ENCODE measurements around the gene SLC13A3.
"Not testable (repeated sequence)": the region's sequence is repeated elsewhere in the genome, so short reads cannot be mapped to it uniquely, and the experiment has no call there.

SLC13A3 gene

DNA sequence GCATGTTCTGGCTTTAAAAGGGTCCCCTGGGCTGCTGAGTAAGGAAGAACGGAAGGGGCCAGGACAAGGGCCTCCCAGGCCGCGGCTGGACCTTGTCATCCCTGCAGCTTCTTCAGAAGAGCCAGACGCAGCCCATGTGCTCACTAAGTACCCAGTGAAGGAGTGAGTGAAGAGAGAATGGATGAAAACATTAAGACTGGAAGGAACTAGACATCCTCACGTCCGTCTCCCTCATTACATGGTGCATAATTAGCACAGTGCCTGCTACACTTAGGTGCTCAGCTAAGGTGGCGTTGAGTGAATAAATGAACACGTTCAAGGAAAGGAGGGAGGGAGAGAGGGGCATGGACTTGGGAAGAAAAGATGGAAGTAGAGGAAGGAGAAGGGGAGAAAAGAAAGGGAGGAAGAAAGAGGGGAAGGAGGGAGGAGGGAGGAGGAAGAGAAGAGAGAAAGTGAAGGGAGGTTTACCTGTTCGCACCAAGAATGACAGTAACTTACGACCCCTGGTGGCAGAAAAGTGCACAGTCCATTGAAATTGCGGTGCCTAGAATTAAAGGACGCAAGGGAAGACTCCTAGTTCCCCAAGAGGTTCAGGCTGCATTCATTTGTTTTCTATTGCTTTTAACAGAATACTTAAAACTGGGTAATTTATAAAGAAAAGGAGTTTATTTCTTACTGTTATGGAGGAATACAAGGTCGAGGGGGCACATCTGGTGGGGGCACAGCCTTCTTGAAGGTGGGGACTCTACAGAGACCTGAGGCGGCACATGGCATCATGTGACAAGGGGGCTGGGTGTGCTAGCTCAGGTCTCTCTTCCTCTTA lies 30.0 kb upstream of the SLC13A3 start:
- peak; percentile 75 for DNase-seq (ENCODE audit: low spot score)

DNA sequence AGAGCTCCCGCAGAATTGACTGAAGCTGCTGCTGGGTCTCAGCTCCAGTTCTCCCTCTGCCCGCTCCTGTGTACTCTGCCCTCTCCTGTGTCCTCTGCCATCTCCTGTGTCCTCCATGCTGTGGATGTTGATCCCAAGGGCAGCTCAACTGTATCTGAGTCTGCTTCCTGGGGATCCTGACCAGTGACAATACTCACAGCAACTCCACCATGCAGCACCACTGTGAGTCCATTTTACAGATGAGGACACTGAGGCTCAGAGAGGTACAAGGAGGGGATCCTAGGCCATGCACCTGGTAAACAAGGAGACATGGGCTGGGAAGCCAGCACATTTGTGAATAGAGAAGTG lies 29.4 kb upstream of the SLC13A3 start:
- no peak for DNase-seq (ENCODE audit: low spot score)

DNA sequence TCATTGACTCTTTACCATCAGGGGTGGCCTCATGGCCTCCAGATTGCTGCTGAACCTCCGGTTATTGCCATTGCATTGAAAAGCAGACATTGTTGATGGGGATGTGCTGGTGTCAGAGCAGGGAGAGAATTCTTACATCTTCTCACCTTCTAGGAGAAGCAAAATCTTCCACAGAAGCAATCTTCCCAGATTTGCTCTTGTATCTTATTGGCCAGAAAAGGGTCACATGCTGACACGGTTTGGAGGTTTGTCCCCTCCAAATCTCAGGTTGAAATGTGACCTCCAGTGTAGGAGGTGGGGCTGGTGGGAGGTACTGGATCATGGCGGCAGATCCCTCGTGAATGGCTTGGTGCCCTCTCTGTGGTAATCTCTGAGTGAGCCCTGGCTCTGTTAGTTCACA lies 27.3 kb upstream of the SLC13A3 start:
- DNase-seq (ENCODE audit: low spot score), result no peak

DNA sequence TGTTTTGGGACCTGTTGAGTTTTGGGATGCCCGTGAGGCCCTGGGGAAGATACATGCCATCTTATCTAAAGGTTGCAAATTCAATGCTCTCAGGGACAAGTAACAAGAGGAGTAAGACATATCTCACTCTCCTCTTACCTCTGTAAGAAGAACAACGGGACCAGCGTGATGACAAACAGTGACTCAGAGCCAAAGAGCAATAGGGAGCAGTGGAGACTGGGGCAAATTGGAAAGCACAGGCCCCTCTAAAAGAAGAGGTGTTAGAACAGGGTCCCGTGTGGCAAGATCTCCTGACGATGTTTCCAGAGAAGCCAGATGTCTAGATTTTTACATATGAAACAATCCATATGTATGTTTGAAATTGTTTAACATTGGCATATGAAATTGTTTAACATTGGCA lies 26.3 kb upstream of the SLC13A3 start:
- DNase-seq (ENCODE audit: low spot score), result no peak

DNA sequence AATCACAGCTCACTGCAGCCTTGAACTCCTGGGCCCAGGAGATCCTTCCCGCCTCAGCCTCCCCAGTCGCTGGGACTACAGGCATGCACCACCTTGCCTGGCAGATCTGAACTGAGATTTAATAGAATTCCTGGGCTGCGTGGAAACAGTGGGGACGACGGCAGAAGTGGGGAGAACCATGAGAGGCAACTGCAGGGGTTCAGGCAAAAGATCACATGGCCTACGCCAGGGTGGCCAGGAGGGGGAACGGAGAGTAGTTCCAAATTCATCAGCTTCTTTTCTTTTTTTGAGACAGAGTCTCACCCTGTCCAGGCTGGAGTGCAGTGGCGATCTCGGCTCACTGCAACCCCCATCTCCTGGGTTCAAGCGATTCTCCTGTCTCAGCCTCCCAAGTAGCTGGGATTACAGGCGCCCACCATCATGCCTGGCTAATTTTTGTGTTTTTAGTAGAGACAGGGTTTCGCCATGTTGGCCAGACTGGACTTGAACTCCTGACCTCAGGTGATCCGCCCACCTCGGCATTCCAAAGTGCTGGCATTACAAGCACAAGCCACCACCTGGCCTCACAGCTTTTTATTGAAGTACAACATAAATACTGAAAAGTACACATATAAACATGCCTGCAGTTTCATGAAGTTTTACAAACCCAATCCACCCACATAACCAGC lies 25.5 kb upstream of the SLC13A3 start:
- not testable (repeated sequence) for DNase-seq (ENCODE audit: low spot score)

DNA sequence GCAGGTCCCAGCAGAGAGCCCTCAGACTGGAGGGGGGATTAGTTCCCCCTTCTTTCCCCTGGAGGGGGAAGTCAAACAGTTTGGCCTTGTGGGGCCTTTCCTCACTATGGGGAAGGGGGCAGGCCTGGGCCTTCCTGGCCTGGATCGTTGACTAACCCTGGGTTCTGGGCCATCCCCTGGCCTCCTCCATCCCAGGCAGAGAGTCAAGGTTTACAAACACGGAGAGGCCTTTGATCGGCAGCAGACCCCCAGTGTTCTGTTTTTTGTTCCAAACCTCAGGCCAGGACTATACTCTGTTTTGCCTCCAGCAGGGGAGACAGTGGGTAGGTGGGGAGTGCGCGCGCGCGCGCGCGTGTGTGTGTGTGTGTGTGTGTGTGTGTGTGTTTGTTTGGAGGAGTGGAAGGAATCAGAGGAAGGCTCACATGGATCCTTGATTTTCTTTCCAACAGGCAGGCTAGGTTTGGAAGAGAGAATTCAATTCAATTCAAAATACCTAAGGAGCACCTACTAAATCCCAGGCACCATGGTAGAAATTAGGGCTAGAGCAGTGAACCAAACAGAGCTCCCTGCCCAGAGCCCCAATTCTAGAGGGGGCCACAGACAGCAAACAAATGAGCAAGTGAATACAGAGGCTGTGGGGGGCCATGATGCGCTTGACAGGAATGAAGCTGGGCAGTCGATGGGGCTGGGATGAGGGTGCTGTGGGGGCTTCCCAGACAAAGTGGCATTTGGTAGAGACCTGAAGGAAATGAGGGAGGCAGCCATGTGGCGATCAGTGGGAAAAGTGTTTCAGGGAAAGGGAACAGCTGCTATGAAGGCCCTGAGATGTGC lies 23.2 kb upstream of the SLC13A3 start:
- DNase-seq (ENCODE audit: low spot score), result no peak

DNA sequence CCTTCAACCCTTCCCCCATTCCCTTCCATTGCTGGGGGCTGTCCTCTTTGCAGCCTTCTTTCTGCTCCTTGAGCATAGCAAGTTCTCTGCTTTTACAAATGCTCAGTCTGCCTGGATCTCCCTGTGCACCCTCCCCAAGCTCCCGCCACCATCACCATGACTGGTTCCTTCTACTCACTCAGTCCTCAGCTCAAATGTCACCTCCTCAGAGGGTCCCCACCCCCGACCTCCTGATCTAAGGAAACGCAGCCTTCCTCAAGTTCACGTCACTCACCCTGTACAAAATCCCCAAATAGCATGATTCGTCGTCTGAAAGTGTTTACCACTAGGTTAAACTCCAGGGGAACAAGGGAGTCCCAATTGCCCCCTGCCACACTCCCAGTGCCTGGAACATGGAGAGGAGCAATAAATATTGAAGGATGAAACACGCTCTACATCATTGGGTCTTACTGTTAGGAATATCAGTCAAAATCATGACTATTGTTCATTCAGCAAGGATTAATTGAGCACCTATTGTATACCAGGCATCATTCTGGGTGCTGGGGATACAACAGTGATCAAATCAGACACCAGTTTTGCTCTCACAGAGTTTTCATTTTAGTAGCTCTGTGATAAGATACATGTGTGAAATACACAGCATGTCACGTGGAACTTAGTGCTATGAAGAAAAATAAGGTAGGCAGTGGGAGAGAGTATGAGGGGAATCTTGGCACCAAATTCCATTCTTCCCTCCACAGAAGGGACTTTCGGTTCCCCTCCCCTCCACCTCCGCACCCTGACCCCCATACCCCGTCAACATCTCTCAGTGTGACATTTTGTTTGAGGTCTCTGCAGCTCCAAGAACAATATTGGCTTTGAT lies 22.4 kb upstream of the SLC13A3 start:
- DNase-seq (ENCODE audit: low spot score), result no peak

DNA sequence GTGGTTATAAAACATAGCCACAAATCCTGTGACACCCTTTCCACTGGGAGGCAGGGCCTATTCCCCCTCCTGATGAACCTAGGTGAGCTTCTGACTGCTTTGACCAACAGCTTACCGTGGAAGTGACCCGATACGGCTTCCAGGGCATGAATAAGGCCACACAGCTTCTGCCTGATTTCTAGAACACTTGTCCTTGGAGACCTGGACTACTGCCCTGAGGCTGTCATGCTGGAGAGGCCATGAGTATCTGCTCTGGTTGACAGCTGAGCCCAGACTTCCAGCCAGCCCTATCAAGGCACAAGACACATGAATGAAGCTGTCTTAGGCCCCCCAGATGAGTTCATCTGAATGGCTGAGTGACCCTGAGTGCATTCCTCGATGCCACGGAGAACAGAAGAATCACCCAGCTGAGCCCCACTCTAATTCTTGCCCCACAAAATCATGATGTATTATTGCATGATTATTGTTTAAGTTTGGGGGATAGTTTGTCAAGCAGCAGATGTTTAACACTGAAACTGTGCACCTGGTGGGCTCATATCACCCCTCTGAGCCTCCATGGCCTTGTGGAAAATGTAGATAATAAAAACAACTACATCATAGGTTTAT lies 21.4 kb upstream of the SLC13A3 start:
- no peak for DNase-seq (ENCODE audit: low spot score)

DNA sequence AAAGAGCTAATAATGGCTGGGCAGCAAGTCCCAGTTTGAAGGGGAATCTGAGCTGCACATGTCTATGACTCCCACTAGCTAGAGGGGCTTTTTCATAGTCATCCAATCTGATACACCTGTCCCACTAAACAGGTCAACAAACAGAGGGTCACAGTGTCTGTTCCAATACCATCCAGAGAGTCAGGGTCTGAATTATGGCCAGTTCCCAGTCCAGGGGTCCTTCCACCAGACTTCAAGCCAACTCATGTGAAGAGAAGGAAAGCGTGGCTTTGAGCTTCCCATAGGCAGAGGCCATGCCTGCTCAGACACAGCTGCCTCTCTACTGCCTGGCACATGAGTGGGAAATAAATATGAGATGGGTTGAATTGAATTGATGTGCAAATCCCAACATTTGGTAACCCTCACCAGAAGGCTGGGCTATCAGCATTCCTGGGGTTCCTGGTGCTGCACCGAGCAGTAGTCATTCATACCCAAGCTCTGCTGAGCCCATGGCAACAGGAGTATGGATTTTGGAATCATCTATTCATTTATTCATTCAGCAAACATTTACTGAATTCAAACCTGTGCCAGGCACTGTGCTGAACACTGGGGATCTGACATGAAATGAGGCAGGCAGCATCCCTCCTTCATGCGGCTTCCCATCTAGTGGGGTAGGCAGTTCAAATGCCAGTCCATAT lies 20.7 kb upstream of the SLC13A3 start:
- DNase-seq (ENCODE audit: low spot score), result no peak

DNA sequence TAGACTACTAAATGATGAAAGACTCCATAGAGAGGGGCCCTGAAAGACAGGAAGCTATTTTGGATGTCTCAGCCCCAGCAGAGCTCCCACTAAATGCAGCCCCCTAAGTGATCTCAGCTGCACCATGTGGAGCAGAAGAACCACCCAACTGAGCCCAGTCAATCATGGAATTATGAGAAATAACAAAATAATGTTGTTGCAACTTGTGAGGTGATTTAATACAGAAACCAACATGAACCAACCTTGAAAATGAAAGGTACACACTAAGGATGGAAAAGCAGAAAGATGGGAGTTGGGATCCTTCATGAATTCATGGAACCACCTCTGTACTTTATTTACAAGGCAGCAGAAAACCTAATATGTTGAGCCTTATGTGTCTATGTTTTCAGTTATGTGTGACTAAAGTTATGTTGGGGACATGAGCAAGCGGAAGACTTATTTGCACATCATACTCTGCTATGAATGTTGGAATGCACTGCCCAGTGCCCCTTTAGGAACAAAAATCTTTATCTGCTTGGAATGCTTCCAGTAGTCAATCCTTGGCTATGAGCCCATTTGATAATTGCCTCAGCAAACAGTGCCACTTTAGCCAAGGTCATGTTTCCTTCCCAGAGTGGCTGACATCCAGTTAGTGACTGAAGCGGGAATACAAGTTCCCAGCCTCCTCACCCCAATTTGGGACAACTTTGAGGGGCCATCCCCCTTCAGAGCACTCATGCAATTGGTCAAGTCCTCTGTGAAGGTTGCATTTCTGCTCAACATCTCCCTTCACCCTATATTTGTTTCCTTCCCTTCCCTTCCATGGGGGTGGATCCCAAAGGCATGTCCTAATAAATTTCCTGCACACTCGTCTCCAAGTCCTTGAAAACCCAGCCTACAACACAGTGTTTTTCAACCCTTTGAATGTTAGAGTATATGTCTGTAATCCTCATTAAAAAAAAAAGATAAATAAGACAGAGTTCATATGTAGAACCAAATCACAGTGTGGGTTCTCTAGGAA lies 19.6 kb upstream of the SLC13A3 start:
- DNase-seq (ENCODE audit: low spot score), result no peak

DNA sequence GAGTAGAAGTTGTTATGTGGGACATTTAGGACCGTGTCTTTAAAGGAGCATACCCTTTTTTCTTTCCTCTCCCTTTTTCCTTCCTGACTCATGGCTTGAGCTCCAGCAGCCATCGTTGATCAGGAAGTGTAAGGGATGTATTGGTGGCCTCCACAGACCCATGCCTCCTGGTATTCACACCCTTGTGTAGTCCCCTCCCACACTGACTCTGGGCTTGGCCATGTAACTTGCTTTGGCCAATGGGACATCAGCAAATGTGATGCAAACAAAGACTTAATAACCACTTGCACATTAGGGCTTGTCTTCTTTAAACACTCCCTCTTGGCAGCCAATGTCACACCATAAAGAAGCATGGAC lies 18.9 kb upstream of the SLC13A3 start:
- DNase-seq (ENCODE audit: low spot score), result no peak

DNA sequence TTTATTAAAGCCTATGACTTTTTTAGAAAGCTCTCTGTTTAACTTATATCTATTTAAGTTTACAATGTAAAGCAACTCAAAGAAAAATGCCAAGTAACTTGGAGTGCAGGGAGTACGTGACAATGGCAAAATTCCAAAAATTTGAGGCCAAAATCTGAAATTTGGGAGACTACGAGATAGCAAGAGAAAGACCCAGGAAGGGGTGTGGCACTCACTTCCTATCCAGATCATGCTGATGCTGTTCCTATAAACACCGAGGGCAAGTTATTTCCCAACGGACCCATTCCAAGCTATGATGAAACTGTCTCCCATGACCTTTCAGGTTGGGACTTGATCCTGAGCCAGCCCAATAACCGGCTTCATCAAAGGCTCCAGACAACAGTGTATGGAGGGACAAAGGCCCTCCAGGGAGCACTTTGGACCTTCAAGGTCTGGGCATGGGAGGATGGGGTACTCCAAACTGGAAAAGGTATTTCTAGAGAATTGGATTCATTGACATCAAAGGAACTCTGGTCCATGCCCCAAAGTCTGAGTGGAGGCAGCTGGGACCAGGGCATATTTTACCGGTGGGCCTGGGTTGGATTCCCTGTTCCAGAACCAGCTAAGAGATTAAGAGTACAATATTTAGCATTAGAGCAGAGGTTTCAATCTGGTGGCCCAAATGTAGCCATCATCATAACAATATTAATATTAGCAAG lies 15.7 kb upstream of the SLC13A3 start:
- DNase-seq (ENCODE audit: low spot score), result no peak

DNA sequence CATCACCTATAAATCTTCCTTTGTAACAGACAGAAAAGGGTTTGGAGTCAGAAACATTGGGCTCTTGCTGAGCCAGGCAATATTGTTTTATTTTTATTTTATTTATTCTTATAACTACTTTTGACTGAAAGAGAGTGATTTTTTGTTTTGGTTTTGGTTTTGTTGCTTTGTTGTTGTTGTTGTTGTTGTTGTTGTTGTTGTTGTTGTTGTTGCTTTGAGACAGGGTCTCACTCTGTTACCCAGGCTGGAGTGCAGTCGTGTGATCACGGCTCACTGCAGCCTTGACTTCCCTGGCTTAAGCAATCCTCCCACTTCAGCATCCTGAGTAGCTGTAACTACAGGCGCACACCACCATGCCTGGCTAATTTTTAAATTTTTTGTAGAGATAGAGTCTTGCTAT lies 15.0 kb upstream of the SLC13A3 start:
- DNase-seq (ENCODE audit: low spot score), result no peak

DNA sequence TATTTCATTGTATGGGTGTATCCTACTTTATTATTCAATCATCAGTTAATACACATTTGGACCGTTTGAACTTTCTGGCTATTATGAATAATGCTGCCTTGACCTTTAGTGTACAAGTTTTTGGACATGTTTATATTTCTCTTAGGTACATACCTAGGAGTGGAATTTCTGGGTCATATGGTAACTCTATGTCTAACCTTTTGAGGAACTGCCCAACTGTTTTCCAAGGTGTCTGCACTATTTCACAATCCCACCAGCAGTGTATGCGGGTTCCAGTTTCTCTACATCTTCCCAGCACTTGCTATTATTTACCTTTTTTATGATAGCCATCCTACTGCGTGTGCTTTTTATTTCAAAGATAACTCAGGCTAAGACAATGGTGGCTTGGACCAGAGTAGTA lies 14.3 kb upstream of the SLC13A3 start:
- no peak for DNase-seq (ENCODE audit: low spot score)

DNA sequence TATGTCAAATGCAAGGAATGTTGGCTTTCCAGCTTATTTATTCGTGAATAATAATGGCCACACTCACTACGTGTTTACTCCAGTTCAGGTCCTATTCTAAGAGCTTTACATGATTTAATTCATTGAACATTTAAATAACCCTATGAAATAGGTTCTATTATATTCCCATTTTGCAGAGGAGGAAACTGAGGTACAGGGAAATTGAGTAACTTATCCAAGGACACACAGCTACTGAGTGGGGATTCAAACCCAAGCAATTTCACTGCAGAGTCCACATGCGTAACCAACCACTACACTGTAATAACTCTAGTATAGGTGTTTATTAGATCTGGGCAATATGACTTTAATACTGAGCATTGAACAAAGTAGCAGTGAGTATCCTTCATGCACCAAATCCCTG lies 12.3 kb upstream of the SLC13A3 start:
- DNase-seq (ENCODE audit: low spot score), result no peak

DNA sequence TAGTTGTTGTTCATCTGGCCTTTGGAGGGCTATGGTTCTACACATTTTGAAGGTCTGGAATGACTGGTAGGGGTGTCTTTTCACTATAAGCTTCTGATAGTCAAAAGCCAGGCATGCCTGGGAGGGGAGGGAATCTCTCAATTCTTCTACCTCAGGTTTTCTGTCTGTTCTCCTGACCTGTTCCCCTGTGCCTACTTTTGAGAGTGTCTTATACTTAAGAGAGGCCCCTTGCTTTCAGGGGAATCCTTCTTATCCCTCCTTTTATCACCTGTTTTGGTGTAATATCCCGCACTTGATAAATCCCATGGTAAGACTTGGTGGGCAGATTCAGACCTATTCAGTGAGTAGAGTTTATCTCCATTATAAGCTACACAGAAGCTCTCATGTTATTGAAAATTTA lies 10.4 kb upstream of the SLC13A3 start:
- no peak for DNase-seq (ENCODE audit: low spot score)

DNA sequence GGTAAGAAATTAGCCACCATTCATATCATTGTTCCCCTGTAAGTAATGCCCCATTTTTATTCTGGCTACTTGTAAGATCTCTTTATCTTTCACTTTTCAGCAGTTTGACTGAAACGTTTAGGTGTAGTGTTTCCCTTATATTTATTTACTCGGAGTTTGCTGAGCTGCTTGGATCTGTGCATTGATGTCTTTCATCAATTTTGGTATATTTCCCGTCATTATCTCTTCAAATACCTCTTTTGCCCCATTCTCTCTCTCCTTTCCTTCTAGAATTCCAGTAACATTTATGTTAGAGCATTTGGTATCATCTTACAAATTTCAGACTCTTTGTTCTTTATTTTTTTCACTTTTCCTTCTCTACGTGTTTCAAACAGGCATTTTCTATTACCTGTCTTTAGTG lies 9.2 kb upstream of the SLC13A3 start:
- no peak for DNase-seq (ENCODE audit: low spot score)

DNA sequence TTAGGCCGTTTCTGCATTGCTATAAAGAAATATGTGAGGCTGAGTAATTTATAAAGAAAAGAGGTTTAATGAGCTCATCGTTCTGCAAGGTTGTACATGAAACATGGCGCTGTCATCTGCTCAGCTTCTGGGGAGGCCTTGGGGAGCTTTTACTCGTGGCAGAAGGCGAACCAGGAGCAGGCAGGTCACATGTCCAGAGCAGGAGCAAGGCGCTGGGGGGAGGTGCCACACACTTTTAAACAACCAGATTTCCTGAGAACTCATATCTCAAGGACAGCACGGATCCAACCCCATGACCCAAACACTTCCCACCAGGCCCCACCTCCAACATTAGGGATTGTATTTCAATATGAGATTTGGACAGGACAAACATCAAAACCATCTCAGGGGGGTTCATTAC lies 6.4 kb upstream of the SLC13A3 start:
- no peak for DNase-seq (ENCODE audit: low spot score)

DNA sequence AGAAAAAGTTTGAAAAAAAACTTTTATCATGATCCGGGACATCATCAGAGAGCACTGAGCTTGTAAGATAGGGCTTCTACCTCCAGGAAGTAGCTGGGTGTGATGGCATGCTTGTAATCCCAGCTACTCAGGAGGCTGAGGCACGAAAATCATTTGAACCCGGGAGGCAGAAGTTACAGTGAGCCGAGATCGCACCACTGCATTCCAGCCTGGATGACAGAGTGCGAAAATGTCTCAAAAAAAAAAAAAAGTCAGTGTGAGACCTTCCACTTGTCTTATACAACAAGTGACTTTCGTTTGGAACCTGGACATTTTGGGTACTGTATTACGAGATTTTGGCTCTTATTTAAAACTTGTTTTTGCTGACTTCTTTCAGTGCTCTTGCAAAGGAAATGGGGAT lies 5.9 kb upstream of the SLC13A3 start:
- no peak for DNase-seq (ENCODE audit: low spot score)
